Measurements from ENCODE around the gene ELFN2.
A peak's percentile ranks its signal among the peaks of the same experiment; 100 is the strongest.

Gene ELFN2

DNA sequence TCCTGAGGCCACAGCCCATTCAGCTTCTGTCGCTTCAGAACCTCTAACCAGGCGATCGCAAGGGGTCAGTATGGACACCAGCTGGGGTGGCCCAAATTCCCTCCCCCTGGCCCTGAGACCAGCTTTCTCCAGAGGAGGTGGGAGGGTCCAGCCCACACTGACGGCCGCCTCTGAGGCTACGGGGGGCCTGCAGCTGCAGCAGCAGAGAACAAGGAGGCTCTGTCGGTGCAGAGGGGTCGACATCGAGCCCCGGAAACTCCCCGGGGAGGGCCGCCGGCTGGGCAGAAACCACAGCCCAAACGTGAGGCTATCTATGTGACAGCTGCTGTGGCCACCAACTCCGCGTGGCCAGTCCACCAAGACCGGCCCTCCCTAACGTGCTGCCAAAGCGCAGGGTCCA, 40.8 kb downstream of the ELFN2 start:
- TF ChIP-seq Cebpa-rat (IDR thresholded peaks at IDR 0.05) = no peak

DNA sequence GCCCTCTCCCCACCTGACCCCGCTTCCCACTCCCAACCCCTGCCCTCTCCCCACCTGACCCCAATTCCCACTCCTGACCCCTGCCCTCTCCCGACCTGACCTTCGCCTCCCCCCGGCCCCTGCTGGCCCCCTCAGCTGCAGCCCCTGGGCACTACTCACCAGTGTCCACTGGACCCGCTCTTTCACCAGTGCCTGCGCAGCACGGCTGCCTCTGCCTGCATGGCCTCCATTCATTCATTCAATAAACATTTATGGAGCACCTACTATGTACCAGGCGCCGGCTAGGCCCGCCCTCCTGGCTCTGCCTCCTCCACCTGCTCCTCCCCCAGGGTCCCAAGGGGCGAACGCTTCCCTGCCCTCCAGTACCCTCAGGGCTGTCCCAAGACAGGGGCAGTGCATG, 42.6 kb downstream of the ELFN2 start:
- Histone ChIP-seq H3K4me2 (peak overlapping the region in 8 of 11 experiments; percentile 76 to 93 (median 84); a peak in 15 of 22 replicates), H3K27me3 (peaks cover 0 to 77% (median 0%) of the 10 kb centered on the region in 11 experiments; a peak in 8 of 22 replicates), H4K20me1 (peaks cover 0 to 52% (median 9%) of the 10 kb centered on the region in 11 experiments; a peak in 10 of 22 replicates), H3K4me3 (no peak overlapping the region), H3K9me3 (replicated peaks in 1 of 11) (no peaks in the 10 kb centered on the region), H3K27ac (no peak overlapping the region), H3K9ac (no peak overlapping the region), H3K36me3 (no peaks in the 10 kb centered on the region), H3K4me1 (peaks cover 24 to 90% (median 82%) of the 10 kb centered on the region in 10 experiments)
- TF ChIP-seq Cebpa-rat (IDR thresholded peaks at IDR 0.05) = no peak

More for the DNA sequence above, 40.8 kb downstream of the ELFN2 start:
- H3K27me3 ChIP-seq = peaks cover 0 to 60% (median 0%) of the 10 kb centered on the region in 11 experiments; a peak in 8 of 22 replicates
- peaks cover 19 to 84% (median 64%) of the 10 kb centered on the region in 10 experiments for H3K4me1 ChIP-seq
- H3K4me3 ChIP-seq = no peak overlapping the region
- H3K9me3 ChIP-seq (replicated peaks in 1 of 11) = no peaks in the 10 kb centered on the region
- H3K27ac ChIP-seq = peak overlapping the region in 2 of 11 experiments; percentile 2 to 10; a peak in 1 of 22 replicates
- no peaks in the 10 kb centered on the region for H3K36me3 ChIP-seq
- H4K20me1 ChIP-seq = peaks cover 0 to 43% (median 9%) of the 10 kb centered on the region in 11 experiments; a peak in 9 of 22 replicates
- H3K4me2 ChIP-seq = peak overlapping the region; percentile 45 to 93 (median 80)
- H3K9ac ChIP-seq = peak overlapping the region in 4 of 11 experiments; percentile 31 to 60 (median 42); a peak in 8 of 22 replicates

DNA sequence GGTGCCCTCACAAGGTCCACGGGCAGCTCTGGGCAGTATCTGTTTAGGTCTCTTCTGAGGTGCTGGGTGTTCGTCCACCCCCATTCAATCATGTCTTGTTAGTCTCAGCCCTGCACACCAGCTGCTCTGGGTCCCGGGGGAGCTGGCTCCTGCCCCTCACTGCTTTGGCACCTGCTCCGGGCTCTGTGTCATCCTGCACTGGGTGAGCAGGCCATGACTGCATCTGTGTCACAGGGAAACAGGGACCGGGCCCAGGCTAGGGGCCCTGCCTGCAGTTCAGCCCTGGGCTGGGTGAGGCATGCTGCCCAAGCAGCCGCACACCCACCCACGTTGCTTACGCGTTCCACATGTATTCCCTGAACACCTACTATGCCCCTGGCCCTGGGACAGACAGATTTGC, 43.9 kb downstream of the ELFN2 start:
- no peaks in the 10 kb centered on the region for H3K9me3 ChIP-seq (replicated peaks in 1 of 11)
- H3K4me2 ChIP-seq = peak overlapping the region in 10 of 11 experiments; percentile 18 to 100 (median 88); a peak in 18 of 22 replicates
- peaks cover 26 to 99% (median 95%) of the 10 kb centered on the region in 10 experiments for H3K4me1 ChIP-seq
- peak overlapping the region in 5 of 11 experiments; percentile 5 to 27 (median 16); a peak in 6 of 22 replicates for H3K9ac ChIP-seq
- H3K36me3 ChIP-seq = no peaks in the 10 kb centered on the region
- H3K27ac ChIP-seq = peak overlapping the region in 3 of 11 experiments; percentile 41 to 54 (median 50); a peak in 5 of 22 replicates
- TF ChIP-seq Cebpa-rat (IDR thresholded peaks at IDR 0.05) = no peak
- peaks cover 0 to 90% (median 0%) of the 10 kb centered on the region in 11 experiments; a peak in 9 of 22 replicates for H3K27me3 ChIP-seq
- no peak overlapping the region; a peak in 1 of 20 replicates for H3K4me3 ChIP-seq
- H4K20me1 ChIP-seq = peaks cover 0 to 66% (median 12%) of the 10 kb centered on the region in 11 experiments; a peak in 11 of 22 replicates

DNA sequence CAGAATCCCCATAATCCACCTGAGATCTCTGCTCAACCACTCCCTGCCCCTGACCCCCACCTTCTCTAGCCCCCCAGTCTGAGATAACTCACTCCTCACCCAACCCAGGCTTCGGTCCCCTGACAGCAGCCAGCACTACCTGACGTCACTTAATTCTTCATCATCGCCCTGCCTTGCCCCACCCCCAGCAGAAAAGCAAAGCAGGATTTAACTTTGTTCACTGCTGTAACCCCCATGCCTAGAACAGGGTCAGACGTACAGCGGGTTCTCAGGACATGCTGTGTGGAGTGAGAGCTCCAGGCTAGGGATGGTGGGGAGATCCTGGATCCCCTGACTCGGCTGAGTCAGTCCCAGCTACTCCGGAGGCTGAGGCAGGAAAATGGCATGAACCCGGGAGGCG, 45.8 kb downstream of the ELFN2 start:
- H3K27me3 ChIP-seq = peaks cover 0 to 91% (median 0%) of the 10 kb centered on the region in 11 experiments; a peak in 9 of 22 replicates
- H3K27ac ChIP-seq = no peak overlapping the region; a peak in 2 of 22 replicates
- H3K4me3 ChIP-seq = peak overlapping the region in 3 of 10 experiments; percentile 12 to 22 (median 18); a peak in 2 of 20 replicates
- H4K20me1 ChIP-seq = peaks cover 0 to 67% (median 12%) of the 10 kb centered on the region in 11 experiments; a peak in 11 of 22 replicates
- H3K9me3 ChIP-seq (replicated peaks in 1 of 11) = no peaks in the 10 kb centered on the region
- peaks cover 24 to 99% (median 95%) of the 10 kb centered on the region in 10 experiments for H3K4me1 ChIP-seq
- peak overlapping the region; percentile 59 to 100 (median 98) for H3K4me2 ChIP-seq
- H3K36me3 ChIP-seq = no peaks in the 10 kb centered on the region
- no peak for TF ChIP-seq Cebpa-rat (IDR thresholded peaks at IDR 0.05)
- peak overlapping the region in 2 of 11 experiments; percentile 7 to 21; a peak in 4 of 22 replicates for H3K9ac ChIP-seq

DNA sequence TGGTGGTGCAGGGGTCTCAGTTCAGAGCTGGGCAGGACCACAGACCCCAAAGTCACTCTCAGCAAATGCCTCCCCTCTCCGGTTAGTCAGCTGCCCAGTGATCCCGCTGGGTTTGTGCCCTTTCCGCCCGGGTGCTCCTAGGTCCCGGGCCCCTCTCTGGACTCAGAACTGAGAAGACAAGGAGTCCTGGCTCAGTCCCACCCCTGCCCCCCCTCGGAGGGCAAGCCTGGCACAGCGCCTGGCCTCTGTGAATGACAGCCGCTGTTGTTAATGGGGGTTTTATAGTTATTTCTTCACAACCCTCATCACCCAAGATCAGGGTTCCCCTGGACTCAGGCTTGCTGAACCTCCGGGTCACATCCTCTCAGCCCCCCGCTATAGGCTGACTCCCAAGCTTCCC, 47.6 kb downstream of the ELFN2 start:
- no peaks in the 10 kb centered on the region for H3K36me3 ChIP-seq
- H3K4me2 ChIP-seq = peak overlapping the region in 9 of 11 experiments; percentile 92 to 100 (median 98); a peak in 17 of 22 replicates
- peaks cover 0 to 91% (median 0%) of the 10 kb centered on the region in 11 experiments; a peak in 10 of 22 replicates for H3K27me3 ChIP-seq
- peak overlapping the region in 3 of 11 experiments; percentile 30 to 62 (median 38); a peak in 3 of 22 replicates for H3K9ac ChIP-seq
- peaks cover 37 to 99% (median 95%) of the 10 kb centered on the region in 10 experiments for H3K4me1 ChIP-seq
- no peaks in the 10 kb centered on the region for H3K9me3 ChIP-seq (replicated peaks in 1 of 11)
- no peak for TF ChIP-seq Cebpa-rat (IDR thresholded peaks at IDR 0.05)
- no peak overlapping the region for H3K27ac ChIP-seq
- no peak overlapping the region for H3K4me3 ChIP-seq
- peaks cover 0 to 75% (median 12%) of the 10 kb centered on the region in 11 experiments; a peak in 11 of 22 replicates for H4K20me1 ChIP-seq

DNA sequence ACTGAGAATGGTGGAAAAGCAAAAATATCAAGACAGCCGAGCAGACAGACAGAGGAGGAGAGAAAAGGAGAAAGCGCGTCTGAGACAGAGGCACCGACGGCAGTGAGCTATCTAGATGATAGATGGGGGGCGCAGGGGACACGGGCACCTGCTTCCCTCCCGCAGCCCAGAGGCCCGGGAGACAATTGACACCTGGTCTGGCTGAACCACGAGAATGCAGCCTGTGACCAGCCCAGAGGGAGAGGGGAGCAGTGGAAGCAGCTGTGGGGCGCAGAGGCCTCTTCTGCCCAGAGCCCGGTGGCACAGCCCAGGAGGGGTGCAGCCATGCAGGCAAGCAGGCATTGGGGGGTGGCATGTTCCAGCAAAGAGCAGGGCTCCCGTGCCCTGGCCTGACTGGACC, 48.2 kb downstream of the ELFN2 start:
- Histone ChIP-seq H3K27ac (peak overlapping the region in 3 of 11 experiments; percentile 18 to 53 (median 21); a peak in 6 of 22 replicates), H3K4me1 (peaks cover 43 to 100% (median 100%) of the 10 kb centered on the region in 10 experiments), H3K4me2 (peak overlapping the region in 9 of 11 experiments; percentile 92 to 100 (median 98); a peak in 17 of 22 replicates), H3K9me3 (replicated peaks in 1 of 11) (no peaks in the 10 kb centered on the region), H3K4me3 (no peak overlapping the region; a peak in 1 of 20 replicates), H3K36me3 (no peaks in the 10 kb centered on the region), H3K27me3 (peaks cover 0 to 97% (median 0%) of the 10 kb centered on the region in 11 experiments; a peak in 10 of 22 replicates), H3K9ac (peak overlapping the region in 4 of 11 experiments; percentile 15 to 62 (median 48); a peak in 8 of 22 replicates), H4K20me1 (peaks cover 0 to 82% (median 12%) of the 10 kb centered on the region in 11 experiments; a peak in 11 of 22 replicates)
- no peak for TF ChIP-seq Cebpa-rat (IDR thresholded peaks at IDR 0.05)

DNA sequence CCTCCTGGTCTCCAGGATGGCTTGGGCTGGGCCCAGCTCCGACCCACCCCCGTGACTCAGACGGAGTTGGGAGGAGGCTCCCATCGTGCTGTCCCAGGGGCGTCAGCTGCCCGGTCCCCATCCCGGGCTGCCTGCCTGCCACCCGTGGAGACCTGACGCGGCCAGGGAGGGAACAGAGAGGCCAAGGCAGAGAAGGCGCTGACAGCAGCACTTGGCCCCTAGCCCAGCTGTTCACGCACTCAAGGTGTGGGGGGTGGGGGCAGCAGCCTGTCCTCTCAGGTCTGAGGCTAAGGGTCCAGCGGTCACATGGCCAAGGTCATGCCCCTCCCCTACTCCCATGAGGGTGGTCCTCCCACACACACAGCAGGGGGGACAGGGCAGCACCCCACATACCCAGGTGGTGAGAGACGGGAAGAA, 48.6 kb downstream of the ELFN2 start:
- no peaks in the 10 kb centered on the region for H3K9me3 ChIP-seq (replicated peaks in 1 of 11)
- TF ChIP-seq Cebpa-rat (IDR thresholded peaks at IDR 0.05) = no peak
- H3K4me3 ChIP-seq = peak overlapping the region in 2 of 10 experiments; percentile 11 to 31; a peak in 2 of 20 replicates
- peak overlapping the region in 10 of 11 experiments; percentile 8 to 100 (median 98); a peak in 19 of 22 replicates for H3K4me2 ChIP-seq
- peaks cover 47 to 100% (median 100%) of the 10 kb centered on the region in 10 experiments for H3K4me1 ChIP-seq
- peak overlapping the region in 3 of 11 experiments; percentile 18 to 53 (median 21); a peak in 6 of 22 replicates for H3K27ac ChIP-seq
- peak overlapping the region in 4 of 11 experiments; percentile 15 to 62 (median 48); a peak in 7 of 22 replicates for H3K9ac ChIP-seq
- H3K36me3 ChIP-seq = no peaks in the 10 kb centered on the region
- peaks cover 0 to 98% (median 0%) of the 10 kb centered on the region in 11 experiments; a peak in 11 of 22 replicates for H3K27me3 ChIP-seq
- peaks cover 0 to 84% (median 10%) of the 10 kb centered on the region in 11 experiments; a peak in 11 of 22 replicates for H4K20me1 ChIP-seq

DNA sequence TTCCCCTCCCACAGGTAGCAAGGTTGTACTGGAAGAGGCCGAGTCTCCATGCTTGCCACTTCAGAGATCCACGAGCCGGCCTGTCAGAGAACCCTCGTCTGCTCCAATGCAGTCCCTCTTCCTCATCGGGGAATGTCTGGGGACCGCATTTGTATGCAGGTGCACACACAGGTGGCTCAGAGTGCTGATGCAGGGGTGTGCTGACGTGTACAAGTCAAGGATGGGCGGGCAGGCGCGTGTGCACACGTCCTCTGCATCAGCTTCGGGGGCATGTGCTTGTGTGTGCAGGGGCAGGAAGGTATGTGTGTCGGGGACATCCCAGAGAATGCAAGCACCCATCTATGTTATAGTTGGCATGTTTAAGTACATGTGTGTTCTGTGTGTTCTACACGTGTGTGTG, 49.4 kb downstream of the ELFN2 start:
- H3K4me1 ChIP-seq = peaks cover 54 to 100% (median 100%) of the 10 kb centered on the region in 10 experiments
- H4K20me1 ChIP-seq = peaks cover 0 to 81% (median 4%) of the 10 kb centered on the region in 11 experiments; a peak in 10 of 22 replicates
- H3K9me3 ChIP-seq (replicated peaks in 1 of 11) = no peaks in the 10 kb centered on the region
- H3K27ac ChIP-seq = peak overlapping the region in 3 of 11 experiments; percentile 23 to 74 (median 53); a peak in 2 of 22 replicates
- peaks cover 0 to 98% (median 0%) of the 10 kb centered on the region in 11 experiments; a peak in 11 of 22 replicates for H3K27me3 ChIP-seq
- peak overlapping the region in 4 of 11 experiments; percentile 55 to 83 (median 79); a peak in 5 of 22 replicates for H3K9ac ChIP-seq
- no peak overlapping the region; a peak in 1 of 20 replicates for H3K4me3 ChIP-seq
- no peaks in the 10 kb centered on the region for H3K36me3 ChIP-seq
- H3K4me2 ChIP-seq = peak overlapping the region in 9 of 11 experiments; percentile 92 to 100 (median 98); a peak in 18 of 22 replicates
- TF ChIP-seq Cebpa-rat (IDR thresholded peaks at IDR 0.05) = no peak

Data from BLaER1 treated with 17β-estradiol and CSF1 and Interleukin-3, amounts not matched to agents 10 nM and 100 nM (cell line).